HL-60/S4 treated with phorbol 12-myristate 13-acetate at 8.2 ng/mL for 4 days and 3 days (cell line): Measurements from ENCODE around the gene C14orf119.

ENCODE experiments used
- in situ Hi-C: fragments of 300-500 bp; cut with MboI; formaldehyde crosslinking; loops from 2 replicates; pipeline ENCODE4 v1.15.0; 2022; ENCODE audit warnings: low sequenced_read_pairs

The C14orf119 gene

GRCh38 chr14:23095196-23096108, at the start of gene C14orf119:
C14orf119 (plus strand) TSS chr14:23095505; CDS start chr14:23097659, 2,154 bp downstream.
- in situ Hi-C loops = no loop called here

GRCh38 chr14:23047034-23047634, 48.2 kb upstream of the C14orf119 start:
- in situ Hi-C loops = no loop called here

GRCh38 chr14:23047751-23048693, 47.3 kb upstream of the C14orf119 start:
- in situ Hi-C loops = no loop called here

- in situ Hi-C loops = no loop called here
Observed at GRCh38 chr14:23049011-23049410, 46.3 kb upstream of the C14orf119 start.

GRCh38 chr14:23051141-23052057, 43.9 kb upstream of the C14orf119 start:
- in situ Hi-C loops = loop anchor here (10.0 kb wide), 1 partner anchor 57 kb away; no protein-coding TSS in a partner anchor

- in situ Hi-C loops = loop anchor here (10.0 kb wide), 1 partner anchor 57 kb away; no protein-coding TSS in a partner anchor
Observed at GRCh38 chr14:23052182-23052623, 43.1 kb upstream of the C14orf119 start.

- in situ Hi-C loops = loop anchor here (10.0 kb wide), 1 partner anchor 58 kb away; no protein-coding TSS in a partner anchor
Observed at GRCh38 chr14:23052671-23053070, 42.6 kb upstream of the C14orf119 start.

- in situ Hi-C loops = loop anchor here (10.0 kb wide), 1 partner anchor 59 kb away; no protein-coding TSS in a partner anchor
Observed at GRCh38 chr14:23053426-23053825, 41.9 kb upstream of the C14orf119 start.

GRCh38 chr14:23054000-23054811, 41.1 kb upstream of the C14orf119 start:
- in situ Hi-C loops = loop anchor here (10.0 kb wide), 1 partner anchor 59 kb away; no protein-coding TSS in a partner anchor

GRCh38 chr14:23055147-23055550, 40.2 kb upstream of the C14orf119 start:
- in situ Hi-C loops = loop anchor here (10.0 kb wide), 1 partner anchor 60 kb away; no protein-coding TSS in a partner anchor

- in situ Hi-C loops = loop anchor here (10.0 kb wide), 1 partner anchor 61 kb away; no protein-coding TSS in a partner anchor
Observed at GRCh38 chr14:23055621-23056144, 39.6 kb upstream of the C14orf119 start.

GRCh38 chr14:23056145-23056955, 39.0 kb upstream of the C14orf119 start:
- in situ Hi-C loops = loop anchor here (10.0 kb wide), 1 partner anchor 62 kb away; no protein-coding TSS in a partner anchor

GRCh38 chr14:23056956-23057756, 38.1 kb upstream of the C14orf119 start, which contains the start of gene CDH24:
CDH24 (minus strand) TSS chr14:23057520; CDS start chr14:23055733, 1,787 bp downstream.
- in situ Hi-C loops = loop anchor here (10.0 kb wide), 1 partner anchor 62 kb away; no protein-coding TSS in a partner anchor

- in situ Hi-C loops = loop anchor here (10.0 kb wide), 1 partner anchor 63 kb away; no protein-coding TSS in a partner anchor
Observed at GRCh38 chr14:23057757-23058653, 37.3 kb upstream of the C14orf119 start.
